OCI-LY7 (cell line): Measurements from ENCODE around the gene SNPH. TPM values are rescaled to one million over a fixed set of nuclear protein-coding genes. Genes with fewer than 3 reads are reported as not detected.

ENCODE experiments used
- BruUV-seq: library from RNA; stranded (reverse); fragments of 400-500 nt; replicated peaks from 2 replicates; lab custom pipeline; 2021; lab: Mats Ljungman, UMichigan
- CTCF ChIA-PET: fragments of 300-600 bp; sonication (Branson Sonifier 250); formaldehyde crosslinking; loops from one replicate; lab custom pipeline; 2022; ENCODE audit warnings: antibody characterized with exemption; ENCODE audit not compliant: unreplicated experiment; lab: Charles Lee
- POLR2A ChIA-PET: fragments of 300-600 bp; sonication (Branson Sonifier 250); formaldehyde crosslinking; loops from one replicate; lab custom pipeline; 2022; ENCODE audit warnings: antibody characterized with exemption; lab: Charles Lee
- DNase-seq: peaks from one replicate; pipeline ENCODE4 v3.0.0-alpha.2; 2015; ENCODE audit warnings: low spot score
- H2AFZ ChIP-seq: fragments of 200-600 bp; sonication (generic), shearing (Covaris generic); 2 replicates; pipeline ENCODE4 v1.6.1; 2014; ENCODE audit warnings: mild to moderate bottlenecking, antibody characterized with exemption, low read length, moderate library complexity
- H3K27ac ChIP-seq: fragments of 200-600 bp; sonication (generic); 2 replicates; pipeline ENCODE4 v1.5.1; 2014; ENCODE audit warnings: mixed run types, low read depth, mild to moderate bottlenecking, moderate library complexity, low read length, inconsistent platforms; ENCODE audit not compliant: poor library complexity, severe bottlenecking
- H3K36me3 ChIP-seq: fragments of 200-600 bp; sonication (generic); 2 replicates; pipeline ENCODE4 v1.6.1; 2014; ENCODE audit warnings: mild to moderate bottlenecking, antibody characterized with exemption, low read length, moderate library complexity, mixed read lengths; ENCODE audit not compliant: insufficient read depth
- H3K4me1 ChIP-seq: fragments of 200-600 bp; sonication (generic); 2 replicates; pipeline ENCODE4 v1.5.1; 2014; ENCODE audit warnings: mild to moderate bottlenecking, low read length; ENCODE audit not compliant: insufficient read depth, poor library complexity, severe bottlenecking
- H3K4me2 ChIP-seq: fragments of 200-600 bp; sonication (generic); 2 replicates; pipeline ENCODE4 v1.6.1; 2014; ENCODE audit warnings: mild to moderate bottlenecking, low read length
- H3K4me3 ChIP-seq: fragments of 200-600 bp; sonication (generic); 2 replicates; pipeline ENCODE4 v1.5.1; 2014; ENCODE audit warnings: mild to moderate bottlenecking, low read depth, low read length; ENCODE audit not compliant: poor library complexity, severe bottlenecking
- H3K79me2 ChIP-seq: fragments of 200-600 bp; sonication (generic); 2 replicates; pipeline ENCODE4 v1.6.1; 2016; ENCODE audit warnings: low read depth, mild to moderate bottlenecking, low read length, moderate library complexity, mixed read lengths; ENCODE audit not compliant: insufficient read depth
- H3K9me2 ChIP-seq: fragments of 200-600 bp; sonication (generic); 2 replicates; pipeline ENCODE4 v1.6.1; 2016; ENCODE audit warnings: mild to moderate bottlenecking, low read length, mixed read lengths; ENCODE audit not compliant: insufficient read depth
- H3K9me3 ChIP-seq: fragments of 200-600 bp; sonication (generic); 2 replicates; pipeline ENCODE4 v1.6.1; 2014; ENCODE audit warnings: mild to moderate bottlenecking, mixed run types, low read length, mixed read lengths
- H4K20me1 ChIP-seq: fragments of 200-600 bp; sonication (generic); 2 replicates; pipeline ENCODE4 v1.6.1; 2014; ENCODE audit warnings: mild to moderate bottlenecking, antibody characterized with exemption, low read length, moderate library complexity, mixed read lengths; ENCODE audit not compliant: insufficient read depth
- EZH2phosphoT487 ChIP-seq: fragments of 200-600 bp; sonication (generic); IDR thresholded peaks from 2 replicates; pipeline ENCODE4 v1.6.1; 2018; ENCODE audit warnings: low read depth, borderline replicate concordance, mild to moderate bottlenecking, mixed run types, antibody characterized with exemption, low read length, moderate library complexity, mixed read lengths
- intact Hi-C: fragments of 100-400 bp; cut with micrococcal nuclease; formaldehyde crosslinking; loops from one replicate; pipeline ENCODE4 v1.10.0; 2022; ENCODE audit not compliant: unreplicated experiment
- total RNA-seq, 2 experiments: library from RNA; depleted of rRNA in 1 of 2; stranded (reverse); fragments of >200 nt in 1 of 2; shearing (Covaris generic) in 1 of 2; gene quantifications; 2 replicates each; pipeline ENCODE4 v1.2.3, GENCODE V29; 2014 to 2022
- TF ChIP-seq, protein P1 (sequence below): fragments of 200-600 bp; sonication (generic); conservative IDR thresholded peaks from 2 replicates; pipeline ENCODE4 v1.5.1; 2014; ENCODE audit warnings: mild to moderate bottlenecking, antibody characterized with exemption, low read length, moderate library complexity, mixed read lengths

Gene SNPH
- total RNA-seq, 2 experiments from 2014 or later = not detected

DNA sequence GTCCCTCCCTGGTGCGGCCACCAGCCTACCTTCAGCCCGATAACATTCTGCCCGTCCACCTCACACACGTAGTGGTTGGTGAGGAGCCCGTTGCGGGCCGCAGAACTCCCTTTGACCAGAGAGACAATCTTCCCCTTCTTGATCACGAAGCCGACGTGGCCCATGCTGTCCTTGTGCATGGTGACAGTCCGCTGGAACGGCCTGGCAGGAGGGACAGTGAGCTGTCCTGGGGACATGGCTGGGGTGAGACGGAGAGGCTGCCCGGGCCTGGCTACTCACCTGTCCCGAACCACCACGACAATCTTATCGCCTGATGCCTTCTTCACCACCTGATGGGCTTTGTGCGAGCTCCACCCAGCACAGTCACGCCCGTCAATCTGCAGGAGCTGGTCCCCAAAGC is 46.2 kb downstream of the SNPH start:
- no TSS peak for BruUV-seq
- ChIA-PET POLR2A (no interaction called here), CTCF (interaction anchor here (0.6 kb wide), 1 partner anchor 14 kb away, joined by 3 read pairs; no protein-coding TSS in a partner anchor)
- Histone ChIP-seq H3K79me2 (no peaks in the 10 kb centered on the region), H4K20me1 (no peaks in the 10 kb centered on the region), H3K9me3 (no peaks in the 10 kb centered on the region), H3K4me1 (peaks cover 4% of the 10 kb centered on the region), H3K4me3 (no peak overlapping the region), H3K36me3 (no peaks in the 10 kb centered on the region), H3K9me2 (no peaks in the 10 kb centered on the region), H2AFZ (no peak overlapping the region), H3K27ac (no peak overlapping the region), H3K4me2 (no peak overlapping the region)
- no peak for TF ChIP-seq EZH2phosphoT487
- TF ChIP-seq, protein P1, sequence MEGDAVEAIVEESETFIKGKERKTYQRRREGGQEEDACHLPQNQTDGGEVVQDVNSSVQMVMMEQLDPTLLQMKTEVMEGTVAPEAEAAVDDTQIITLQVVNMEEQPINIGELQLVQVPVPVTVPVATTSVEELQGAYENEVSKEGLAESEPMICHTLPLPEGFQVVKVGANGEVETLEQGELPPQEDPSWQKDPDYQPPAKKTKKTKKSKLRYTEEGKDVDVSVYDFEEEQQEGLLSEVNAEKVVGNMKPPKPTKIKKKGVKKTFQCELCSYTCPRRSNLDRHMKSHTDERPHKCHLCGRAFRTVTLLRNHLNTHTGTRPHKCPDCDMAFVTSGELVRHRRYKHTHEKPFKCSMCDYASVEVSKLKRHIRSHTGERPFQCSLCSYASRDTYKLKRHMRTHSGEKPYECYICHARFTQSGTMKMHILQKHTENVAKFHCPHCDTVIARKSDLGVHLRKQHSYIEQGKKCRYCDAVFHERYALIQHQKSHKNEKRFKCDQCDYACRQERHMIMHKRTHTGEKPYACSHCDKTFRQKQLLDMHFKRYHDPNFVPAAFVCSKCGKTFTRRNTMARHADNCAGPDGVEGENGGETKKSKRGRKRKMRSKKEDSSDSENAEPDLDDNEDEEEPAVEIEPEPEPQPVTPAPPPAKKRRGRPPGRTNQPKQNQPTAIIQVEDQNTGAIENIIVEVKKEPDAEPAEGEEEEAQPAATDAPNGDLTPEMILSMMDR = no peak
- no peak for DNase-seq
- intact Hi-C loops = loop anchor here (2.0 to 10.0 kb wide), 2 partner anchors 162 to 190 kb away; no protein-coding TSS in a partner anchor

DNA sequence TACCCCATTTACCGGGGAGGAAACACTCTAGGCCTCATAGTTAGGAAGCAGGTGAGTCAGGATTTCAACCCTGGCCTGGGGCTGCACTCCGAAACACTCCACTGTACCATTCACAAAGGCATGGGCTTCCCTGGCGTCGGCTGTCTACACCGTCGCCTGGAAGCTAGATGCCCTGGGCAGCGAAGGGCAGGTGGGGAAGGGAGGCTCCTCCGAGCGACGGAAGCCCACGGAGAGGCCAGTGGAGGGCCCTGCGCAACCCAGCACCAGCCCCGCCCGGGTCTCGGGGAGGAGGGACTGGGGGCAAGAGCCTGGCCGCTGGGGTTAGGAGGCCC is 46.8 kb downstream of the SNPH start:
- no peak overlapping the region for H3K4me3 ChIP-seq
- H3K27ac ChIP-seq = no peak overlapping the region
- H3K9me3 ChIP-seq = no peaks in the 10 kb centered on the region
- H2AFZ ChIP-seq = no peak overlapping the region
- H3K36me3 ChIP-seq = no peaks in the 10 kb centered on the region
- DNase-seq = no peak
- H3K4me1 ChIP-seq = peaks cover 4% of the 10 kb centered on the region
- no peaks in the 10 kb centered on the region for H3K79me2 ChIP-seq
- H3K9me2 ChIP-seq = no peaks in the 10 kb centered on the region
- TF ChIP-seq EZH2phosphoT487 = no peak
- TF ChIP-seq, protein P1 = no peak
- ChIA-PET POLR2A (no interaction called here), CTCF (interaction anchor here (0.6 kb wide), 1 partner anchor 71 kb away, joined by 4 read pairs; no protein-coding TSS in a partner anchor)
- intact Hi-C loops = loop anchor here (1.0 to 10.0 kb wide), 4 partner anchors 85 to 190 kb away; no protein-coding TSS in a partner anchor
- no TSS peak for BruUV-seq
- no peaks in the 10 kb centered on the region for H4K20me1 ChIP-seq
- no peak overlapping the region for H3K4me2 ChIP-seq

GRCh38 chr20:1313236-1313964 is 47.3 kb downstream of the SNPH start:
- no peak overlapping the region for H3K4me2 ChIP-seq
- CTCF ChIA-PET = interaction anchor here (0.6 kb wide), 1 partner anchor 70 kb away, joined by 4 read pairs; no protein-coding TSS in a partner anchor

More at GRCh38 chr20:1313236-1313964, 47.3 kb downstream of the SNPH start:
- H3K27ac ChIP-seq = no peak overlapping the region
- no peaks in the 10 kb centered on the region for H3K36me3 ChIP-seq
- TF ChIP-seq, protein P1 = peak; percentile 98
- no peak for TF ChIP-seq EZH2phosphoT487
- BruUV-seq = no TSS peak
- 0 out of 2 replicates have a peak overlapping the region, but pooled peaks have one; percentile 3 for H2AFZ ChIP-seq
- H4K20me1 ChIP-seq = no peaks in the 10 kb centered on the region
- intact Hi-C loops = loop anchor here (1.0 to 10.0 kb wide), 4 partner anchors 85 to 189 kb away; no protein-coding TSS in a partner anchor
- no peaks in the 10 kb centered on the region for H3K9me2 ChIP-seq
- H3K4me1 ChIP-seq = peaks cover 4% of the 10 kb centered on the region
- H3K4me3 ChIP-seq = no peak overlapping the region
- no peaks in the 10 kb centered on the region for H3K9me3 ChIP-seq
- H3K79me2 ChIP-seq = no peaks in the 10 kb centered on the region
- POLR2A ChIA-PET = no interaction called here
- peak; percentile 58 for DNase-seq
